ENCODE results near the gene MYH9.

The MYH9 gene

DNA sequence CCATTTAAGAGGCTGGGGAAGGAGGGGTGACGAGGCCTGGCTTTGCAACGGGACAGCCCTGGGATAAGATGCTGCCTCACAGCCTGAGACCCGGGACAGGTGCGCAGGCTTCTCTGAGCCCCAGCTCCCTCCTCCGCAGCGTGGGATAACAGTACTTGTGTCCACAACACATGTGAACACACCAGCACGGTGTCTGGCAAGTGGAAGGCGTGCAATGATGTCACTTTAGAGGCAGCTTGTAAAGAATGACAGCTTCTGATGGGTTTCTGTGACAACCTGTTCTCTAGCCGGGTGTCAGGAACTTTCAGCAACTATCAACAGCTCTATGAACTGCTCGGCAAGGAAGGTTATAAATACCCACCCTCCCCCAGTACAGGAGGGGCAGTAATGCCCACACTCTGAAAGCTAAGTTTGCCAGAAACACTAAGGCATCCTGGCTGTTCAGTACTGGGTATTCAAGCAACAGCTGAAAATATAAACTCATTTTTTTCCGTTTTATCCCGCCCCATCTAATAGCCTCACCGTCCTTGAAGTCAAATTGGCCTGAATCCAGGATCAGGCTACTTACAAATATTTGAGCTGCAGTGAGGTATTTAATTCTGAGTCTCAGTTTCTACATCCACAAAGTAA, 59.7 kb downstream of the MYH9 start:
- Histone ChIP-seq H3K9me2 (replicated peaks; ENCODE audit: insufficient read depth, low read length) (no peaks in the 10 kb centered on the region), H2AFZ (ENCODE audit: low read depth, low read length, severe bottlenecking) (no peak overlapping the region), H3K36me3 (ENCODE audit: low read length) (no peaks in the 10 kb centered on the region), H3K4me3 (ENCODE audit: insufficient read depth, low read length, poor library complexity, severe bottlenecking) (no peak overlapping the region), H3K79me2 (ENCODE audit: insufficient read depth, low read length) (peaks cover 51% of the 10 kb centered on the region), H3K4me2 (ENCODE audit: low read depth, low read length, poor library complexity, severe bottlenecking) (no peak overlapping the region), H3F3A (ENCODE audit: insufficient read depth) (peaks cover 12% of the 10 kb centered on the region; the same call in 1 of the 2 replicates), H3K9me3 (ENCODE audit: insufficient read depth, low read length) (no peaks in the 10 kb centered on the region), H4K20me1 (ENCODE audit: low read depth, low read length) (no peaks in the 10 kb centered on the region), H3K27me3 (ENCODE audit: low read length) (no peaks in the 10 kb centered on the region), H3K9ac (ENCODE audit: low read length) (no peak overlapping the region), H3K27ac (ENCODE audit: low read depth, low read length) (no peak overlapping the region)
- TF ChIP-seq, protein P1, sequence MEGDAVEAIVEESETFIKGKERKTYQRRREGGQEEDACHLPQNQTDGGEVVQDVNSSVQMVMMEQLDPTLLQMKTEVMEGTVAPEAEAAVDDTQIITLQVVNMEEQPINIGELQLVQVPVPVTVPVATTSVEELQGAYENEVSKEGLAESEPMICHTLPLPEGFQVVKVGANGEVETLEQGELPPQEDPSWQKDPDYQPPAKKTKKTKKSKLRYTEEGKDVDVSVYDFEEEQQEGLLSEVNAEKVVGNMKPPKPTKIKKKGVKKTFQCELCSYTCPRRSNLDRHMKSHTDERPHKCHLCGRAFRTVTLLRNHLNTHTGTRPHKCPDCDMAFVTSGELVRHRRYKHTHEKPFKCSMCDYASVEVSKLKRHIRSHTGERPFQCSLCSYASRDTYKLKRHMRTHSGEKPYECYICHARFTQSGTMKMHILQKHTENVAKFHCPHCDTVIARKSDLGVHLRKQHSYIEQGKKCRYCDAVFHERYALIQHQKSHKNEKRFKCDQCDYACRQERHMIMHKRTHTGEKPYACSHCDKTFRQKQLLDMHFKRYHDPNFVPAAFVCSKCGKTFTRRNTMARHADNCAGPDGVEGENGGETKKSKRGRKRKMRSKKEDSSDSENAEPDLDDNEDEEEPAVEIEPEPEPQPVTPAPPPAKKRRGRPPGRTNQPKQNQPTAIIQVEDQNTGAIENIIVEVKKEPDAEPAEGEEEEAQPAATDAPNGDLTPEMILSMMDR (IDR thresholded peaks at IDR 0.05; ENCODE audit: insufficient read depth, low read length, poor library complexity, severe bottlenecking): no peak
- no peak for TF ChIP-seq EZH2phosphoT487 (conservative IDR thresholded peaks at IDR 0.05; ENCODE audit: low read length)

DNA sequence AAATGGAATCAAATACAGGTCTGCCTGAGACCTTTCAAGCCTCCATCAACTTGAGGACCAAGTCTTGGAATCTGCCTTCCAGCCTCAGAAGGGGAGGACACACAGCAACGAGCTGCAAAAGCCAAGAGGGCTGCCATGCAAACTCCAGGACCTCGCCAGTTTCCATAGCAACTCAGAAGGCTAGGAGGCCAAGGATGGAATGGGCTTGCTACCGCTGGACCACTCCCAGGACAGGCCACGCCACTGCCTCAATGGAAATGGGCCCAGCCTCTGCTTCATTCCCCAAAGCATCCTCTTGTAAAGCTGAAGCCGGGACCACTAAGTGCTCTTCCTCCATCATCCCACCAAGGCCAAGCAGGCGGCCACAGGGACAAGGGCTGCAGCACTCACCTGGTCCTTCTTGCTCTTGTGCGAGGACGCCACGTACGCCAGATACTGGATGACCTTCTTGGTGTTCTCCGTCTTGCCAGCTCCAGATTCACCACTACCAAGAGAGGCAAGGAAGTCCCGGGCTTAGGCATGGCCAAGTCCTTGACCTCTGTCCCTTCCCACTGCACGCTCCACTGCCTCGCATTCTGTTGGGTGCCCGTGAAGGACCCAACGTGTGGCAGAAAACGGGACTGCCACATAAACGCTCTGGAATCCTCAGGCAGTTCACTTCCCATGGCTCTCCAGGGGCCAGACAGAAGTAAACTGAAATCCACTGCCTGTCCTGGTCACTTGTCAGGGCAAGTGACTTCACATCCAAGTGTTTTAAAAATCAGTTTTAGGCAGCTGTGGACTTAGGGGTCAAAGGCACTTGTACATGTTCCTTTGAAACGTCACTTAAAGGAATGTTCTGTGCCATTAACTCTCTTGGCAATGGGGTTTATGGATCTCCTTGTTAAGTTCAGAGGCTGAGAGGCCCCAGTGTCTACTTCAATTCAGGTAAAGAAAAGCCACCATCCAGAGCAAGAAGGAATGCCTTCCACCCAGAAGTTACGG, 61.3 kb downstream of the MYH9 start:
- TF ChIP-seq EZH2phosphoT487 (conservative IDR thresholded peaks at IDR 0.05; ENCODE audit: low read length): no peak
- TF ChIP-seq, protein P1 (IDR thresholded peaks at IDR 0.05; ENCODE audit: insufficient read depth, low read length, poor library complexity, severe bottlenecking): no peak
- H3F3A ChIP-seq (ENCODE audit: insufficient read depth): 0 out of 2 replicates have a peak, but pooled peaks cover 6% of the 10 kb centered on the region
- H3K9ac ChIP-seq (ENCODE audit: low read length): no peak overlapping the region
- no peak overlapping the region for H3K4me2 ChIP-seq (ENCODE audit: low read depth, low read length, poor library complexity, severe bottlenecking)
- peaks cover 40% of the 10 kb centered on the region for H3K79me2 ChIP-seq (ENCODE audit: insufficient read depth, low read length)
- no peak overlapping the region for H3K27ac ChIP-seq (ENCODE audit: low read depth, low read length)
- H3K4me3 ChIP-seq (ENCODE audit: insufficient read depth, low read length, poor library complexity, severe bottlenecking): no peak overlapping the region
- H3K9me2 ChIP-seq (replicated peaks; ENCODE audit: insufficient read depth, low read length): no peaks in the 10 kb centered on the region
- H3K27me3 ChIP-seq (ENCODE audit: low read length): no peaks in the 10 kb centered on the region
- no peaks in the 10 kb centered on the region for H4K20me1 ChIP-seq (ENCODE audit: low read depth, low read length)
- H2AFZ ChIP-seq (ENCODE audit: low read depth, low read length, severe bottlenecking): no peak overlapping the region
- no peaks in the 10 kb centered on the region for H3K36me3 ChIP-seq (ENCODE audit: low read length)
- H3K9me3 ChIP-seq (ENCODE audit: insufficient read depth, low read length): no peaks in the 10 kb centered on the region

DNA sequence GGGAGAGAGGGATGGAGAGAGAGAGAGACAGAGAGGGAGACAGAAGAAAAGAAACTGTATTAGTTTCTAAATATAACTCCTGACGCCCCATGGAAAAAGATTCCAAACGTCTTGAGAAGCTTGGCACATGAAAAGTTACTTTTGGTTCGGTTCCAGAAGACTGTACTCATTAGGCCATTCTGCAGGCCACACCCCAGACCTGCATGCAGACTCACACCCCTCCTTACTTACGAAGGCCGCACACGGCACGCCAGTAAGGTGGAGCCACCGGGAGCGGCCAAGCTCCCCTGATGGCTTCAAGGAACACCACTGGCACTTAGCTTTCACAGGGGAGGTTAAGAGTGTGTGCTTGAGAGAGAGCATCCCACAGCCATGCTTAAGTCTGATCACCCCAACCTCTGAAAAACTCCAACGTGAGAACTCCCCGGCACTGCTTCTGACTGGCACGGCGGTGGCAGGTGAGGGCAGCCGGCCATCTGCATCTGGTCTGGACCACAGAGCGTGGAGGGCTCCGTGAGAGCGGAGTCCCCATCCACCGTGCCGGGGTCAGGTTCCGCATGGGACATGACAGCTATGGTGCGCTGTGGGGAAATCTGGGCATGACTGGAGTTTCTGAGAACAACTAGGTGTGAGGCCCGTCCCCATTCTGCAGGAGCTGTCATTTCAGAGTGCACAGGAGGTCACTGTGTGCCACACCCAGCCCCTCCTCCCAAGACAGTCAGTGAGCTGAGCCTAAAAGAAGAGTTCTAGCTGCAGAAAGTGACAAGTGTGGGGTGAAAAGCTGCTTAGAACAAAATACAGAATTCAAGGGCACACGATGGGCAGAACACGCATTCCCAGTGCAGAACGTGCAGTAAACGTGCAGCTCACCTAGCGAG, 62.4 kb downstream of the MYH9 start:
- Histone ChIP-seq H2AFZ (ENCODE audit: low read depth, low read length, severe bottlenecking) (no peak overlapping the region), H3F3A (ENCODE audit: insufficient read depth) (no peaks in the 10 kb centered on the region), H3K4me3 (ENCODE audit: insufficient read depth, low read length, poor library complexity, severe bottlenecking) (no peak overlapping the region), H3K9me3 (ENCODE audit: insufficient read depth, low read length) (no peaks in the 10 kb centered on the region), H3K27me3 (ENCODE audit: low read length) (no peaks in the 10 kb centered on the region), H3K36me3 (ENCODE audit: low read length) (no peaks in the 10 kb centered on the region), H3K79me2 (ENCODE audit: insufficient read depth, low read length) (peaks cover 31% of the 10 kb centered on the region), H3K27ac (ENCODE audit: low read depth, low read length) (no peak overlapping the region), H3K9me2 (replicated peaks; ENCODE audit: insufficient read depth, low read length) (no peaks in the 10 kb centered on the region), H3K9ac (ENCODE audit: low read length) (no peak overlapping the region), H4K20me1 (ENCODE audit: low read depth, low read length) (no peaks in the 10 kb centered on the region), H3K4me2 (ENCODE audit: low read depth, low read length, poor library complexity, severe bottlenecking) (no peak overlapping the region)
- TF ChIP-seq EZH2phosphoT487 (conservative IDR thresholded peaks at IDR 0.05; ENCODE audit: low read length): no peak
- TF ChIP-seq, protein P1 (IDR thresholded peaks at IDR 0.05; ENCODE audit: insufficient read depth, low read length, poor library complexity, severe bottlenecking): no peak

Data from SU-DHL-6 (cell line).